ENCODE measurements around the gene SBNO1.

SBNO1 gene

GRCh38 chr12:123253641-123254459, 110.8 kb downstream of the SBNO1 start:
- no peak for TF ChIP-seq GATA2 (IDR thresholded peaks at IDR 0.05; ENCODE audit: low read depth, low read length)
- TF ChIP-seq GATA3 (IDR thresholded peaks at IDR 0.05; ENCODE audit: low read depth, low read length), result no peak

GRCh38 chr12:123251403-123252076, 113.1 kb downstream of the SBNO1 start:
- no peak for TF ChIP-seq GATA3 (IDR thresholded peaks at IDR 0.05; ENCODE audit: low read depth, low read length)
- no peak for TF ChIP-seq GATA2 (IDR thresholded peaks at IDR 0.05; ENCODE audit: low read depth, low read length)

- no peak for TF ChIP-seq GATA2 (IDR thresholded peaks at IDR 0.05; ENCODE audit: low read depth, low read length)
- TF ChIP-seq GATA3 (IDR thresholded peaks at IDR 0.05; ENCODE audit: low read depth, low read length), result no peak
These were observed 113.9 kb downstream of the SBNO1 start for GRCh38 chr12:123250471-123251383.

GRCh38 chr12:123245678-123246077, 119.0 kb downstream of the SBNO1 start:
- no peak for TF ChIP-seq GATA3 (IDR thresholded peaks at IDR 0.05; ENCODE audit: low read depth, low read length)
- TF ChIP-seq GATA2 (IDR thresholded peaks at IDR 0.05; ENCODE audit: low read depth, low read length), result no peak

GRCh38 chr12:123243671-123244262, 120.9 kb downstream of the SBNO1 start:
- TF ChIP-seq GATA3 (IDR thresholded peaks at IDR 0.05; ENCODE audit: low read depth, low read length), result no peak
- no peak for TF ChIP-seq GATA2 (IDR thresholded peaks at IDR 0.05; ENCODE audit: low read depth, low read length)

GRCh38 chr12:123242116-123242904, 122.3 kb downstream of the SBNO1 start:
- TF ChIP-seq GATA3 (IDR thresholded peaks at IDR 0.05; ENCODE audit: low read depth, low read length) (no peak), GATA2 (IDR thresholded peaks at IDR 0.05; ENCODE audit: low read depth, low read length) (no peak)

All from SH-SY5Y (cell line).